Neural progenitor cell (in vitro differentiated cells): Measurements from ENCODE around the gene AFG1L. TPM values are rescaled to one million over a fixed set of nuclear protein-coding genes. Genes with fewer than 3 reads are reported as not detected.

Source experiments
- DNase-seq: peaks from one replicate; pipeline ENCODE4 v3.0.0-alpha.2; 2016; ENCODE audit warnings: low spot score
- H2AFZ ChIP-seq: fragments of 200-600 bp; sonication (generic); replicated peaks from 2 replicates; pipeline ENCODE4 v1.6.1; 2016; ENCODE audit warnings: antibody characterized with exemption
- H3F3A ChIP-seq: fragments of 200-600 bp; sonication (generic); 2 replicates; pipeline ENCODE4 v1.6.1; 2016; ENCODE audit warnings: antibody characterized with exemption, low read depth
- H3K27ac ChIP-seq: fragments of 200-600 bp; sonication (generic); 2 replicates; pipeline ENCODE4 v1.5.1; 2016; ENCODE audit warnings: mild to moderate bottlenecking
- H3K27me3 ChIP-seq: fragments of 200-600 bp; sonication (generic); 2 replicates; pipeline ENCODE4 v1.6.1; 2016; ENCODE audit warnings: mild to moderate bottlenecking, moderate library complexity
- H3K36me3 ChIP-seq: fragments of 200-600 bp; sonication (generic); 2 replicates; pipeline ENCODE4 v1.5.1; 2016
- H3K4me1 ChIP-seq: fragments of 200-600 bp; sonication (generic); 2 replicates; pipeline ENCODE4 v1.6.1; 2016; ENCODE audit warnings: mixed run types
- H3K4me2 ChIP-seq: fragments of 200-600 bp; sonication (generic); 2 replicates; pipeline ENCODE4 v1.6.1; 2016
- H3K4me3 ChIP-seq: fragments of 200-600 bp; sonication (generic); 2 replicates; pipeline ENCODE4 v1.5.1; 2016
- H3K79me2 ChIP-seq: fragments of 200-600 bp; sonication (generic); 2 replicates; pipeline ENCODE4 v1.6.1; 2016; ENCODE audit warnings: low read depth
- H3K9ac ChIP-seq: fragments of 200-600 bp; sonication (generic); 2 replicates; pipeline ENCODE4 v1.6.1; 2016
- H3K9me3 ChIP-seq: fragments of 200-600 bp; sonication (generic); 2 replicates; pipeline ENCODE4 v1.5.1; 2016; ENCODE audit warnings: low read depth
- H4K20me1 ChIP-seq: fragments of 200-600 bp; sonication (generic); 2 replicates; pipeline ENCODE4 v1.6.1; 2016; ENCODE audit warnings: low read depth
- H3K27ac Mint-ChIP-seq: 3 replicates; pipeline ENCODE4 v1.8.0; 2021; ENCODE audit warnings: mixed read lengths
- H3K27me3 Mint-ChIP-seq: 2 replicates; pipeline ENCODE4 v1.8.0; 2022; ENCODE audit warnings: low read depth, mild to moderate bottlenecking, inconsistent platforms, moderate library complexity, mixed read lengths; ENCODE audit not compliant: insufficient read depth
- H3K36me3 Mint-ChIP-seq: 3 replicates; pipeline ENCODE4 v1.8.0; 2021; ENCODE audit warnings: mixed read lengths
- H3K4me1 Mint-ChIP-seq: 3 replicates; pipeline ENCODE4 v1.8.0; 2021; ENCODE audit warnings: mixed read lengths
- H3K4me3 Mint-ChIP-seq: 3 replicates; pipeline ENCODE4 v1.8.0; 2021; ENCODE audit warnings: mild to moderate bottlenecking, moderate library complexity, mixed read lengths
- H3K9me3 Mint-ChIP-seq: 3 replicates; pipeline ENCODE4 v1.8.0; 2020; ENCODE audit warnings: mixed read lengths
- EZH2 ChIP-seq: fragments of 200-600 bp; sonication (generic); IDR thresholded peaks from 2 replicates; pipeline ENCODE4 v1.6.1; 2017; ENCODE audit warnings: antibody characterized with exemption, mild to moderate bottlenecking, moderate library complexity
- EZH2phosphoT487 ChIP-seq: fragments of 200-600 bp; sonication (generic); IDR thresholded peaks from 2 replicates; pipeline ENCODE4 v1.6.1; 2017; ENCODE audit warnings: antibody characterized with exemption
- total RNA-seq: library from RNA; depleted of rRNA; stranded (reverse); fragments of >200 nt; gene quantifications from 2 replicates; pipeline ENCODE4 v1.2.3, GENCODE V29; 2015; ENCODE audit warnings: low replicate concordance
- TF ChIP-seq, protein P1 (sequence below): fragments of 200-600 bp; sonication (generic); IDR thresholded peaks from 2 replicates; pipeline ENCODE4 v1.5.1; 2017; ENCODE audit warnings: antibody characterized with exemption, mild to moderate bottlenecking

Gene AFG1L
- total RNA-seq, 1 donor from 2014 or later = 8.3 TPM

DNA sequence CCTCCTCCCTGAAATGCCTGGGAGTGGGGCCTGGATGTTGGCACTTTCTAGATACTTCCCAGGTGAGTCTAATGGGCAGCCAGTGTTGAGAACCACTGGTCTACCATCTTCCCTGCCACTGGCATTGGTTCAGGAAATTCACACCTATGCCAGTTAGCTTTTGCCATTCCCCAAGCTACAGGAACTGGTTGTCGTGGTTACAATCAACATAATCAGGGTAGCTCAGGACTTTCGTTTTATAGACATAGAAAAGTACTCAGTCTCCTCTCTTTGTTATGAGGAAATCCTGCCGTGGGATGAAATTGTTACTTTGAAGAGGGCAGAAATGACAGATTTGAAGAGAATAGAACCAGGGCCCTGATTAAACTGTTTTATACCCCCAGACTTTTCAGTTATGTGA is 137.9 kb downstream of the AFG1L start:
- no peaks in the 10 kb centered on the region for H3K79me2 ChIP-seq
- no peaks in the 10 kb centered on the region for H3K4me1 ChIP-seq
- H3K27me3 ChIP-seq = no peaks in the 10 kb centered on the region
- Mint-ChIP-seq H3K9me3 (no peaks in the 10 kb centered on the region), H3K4me3 (no peak overlapping the region), H3K4me1 (no peaks in the 10 kb centered on the region), H3K27ac (no peak overlapping the region), H3K36me3 (no peaks in the 10 kb centered on the region), H3K27me3 (no peaks in the 10 kb centered on the region)
- no peak for TF ChIP-seq EZH2phosphoT487
- TF ChIP-seq, protein P1, sequence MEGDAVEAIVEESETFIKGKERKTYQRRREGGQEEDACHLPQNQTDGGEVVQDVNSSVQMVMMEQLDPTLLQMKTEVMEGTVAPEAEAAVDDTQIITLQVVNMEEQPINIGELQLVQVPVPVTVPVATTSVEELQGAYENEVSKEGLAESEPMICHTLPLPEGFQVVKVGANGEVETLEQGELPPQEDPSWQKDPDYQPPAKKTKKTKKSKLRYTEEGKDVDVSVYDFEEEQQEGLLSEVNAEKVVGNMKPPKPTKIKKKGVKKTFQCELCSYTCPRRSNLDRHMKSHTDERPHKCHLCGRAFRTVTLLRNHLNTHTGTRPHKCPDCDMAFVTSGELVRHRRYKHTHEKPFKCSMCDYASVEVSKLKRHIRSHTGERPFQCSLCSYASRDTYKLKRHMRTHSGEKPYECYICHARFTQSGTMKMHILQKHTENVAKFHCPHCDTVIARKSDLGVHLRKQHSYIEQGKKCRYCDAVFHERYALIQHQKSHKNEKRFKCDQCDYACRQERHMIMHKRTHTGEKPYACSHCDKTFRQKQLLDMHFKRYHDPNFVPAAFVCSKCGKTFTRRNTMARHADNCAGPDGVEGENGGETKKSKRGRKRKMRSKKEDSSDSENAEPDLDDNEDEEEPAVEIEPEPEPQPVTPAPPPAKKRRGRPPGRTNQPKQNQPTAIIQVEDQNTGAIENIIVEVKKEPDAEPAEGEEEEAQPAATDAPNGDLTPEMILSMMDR = no peak
- no peak for TF ChIP-seq EZH2
- no peak overlapping the region for H3K27ac ChIP-seq
- H3K9me3 ChIP-seq = no peaks in the 10 kb centered on the region
- H3K4me2 ChIP-seq = no peak overlapping the region
- no peaks in the 10 kb centered on the region for H3F3A ChIP-seq
- no peak for DNase-seq
- H4K20me1 ChIP-seq = no peaks in the 10 kb centered on the region
- no peak overlapping the region for H3K4me3 ChIP-seq
- no peak overlapping the region for H2AFZ ChIP-seq
- no peaks in the 10 kb centered on the region for H3K36me3 ChIP-seq
- H3K9ac ChIP-seq = no peak overlapping the region

DNA sequence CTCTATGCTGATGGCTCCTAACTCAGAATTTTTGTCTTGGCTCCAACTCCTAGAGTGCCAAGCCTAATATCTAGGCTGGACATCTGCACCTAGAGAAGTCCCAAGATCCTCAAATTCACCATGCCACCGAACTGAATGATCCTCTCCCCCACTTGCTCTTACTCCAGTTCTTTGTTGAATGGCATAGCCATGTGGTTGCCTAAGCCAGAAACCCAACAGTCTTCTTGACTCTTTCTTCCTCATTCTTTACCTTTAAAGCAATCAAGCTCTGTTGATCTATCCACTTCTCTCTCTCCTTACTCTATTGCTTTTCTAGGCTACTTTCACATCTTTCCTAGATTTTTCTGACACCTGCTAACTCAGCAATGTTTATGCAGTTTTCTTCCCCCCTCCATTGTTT is 139.4 kb downstream of the AFG1L start:
- TF ChIP-seq, protein P1 = no peak
- TF ChIP-seq EZH2 (no peak), EZH2phosphoT487 (no peak)
- H3K4me1 Mint-ChIP-seq = no peaks in the 10 kb centered on the region
- no peaks in the 10 kb centered on the region for H3K36me3 ChIP-seq
- no peaks in the 10 kb centered on the region for H3K4me1 ChIP-seq
- H3K4me3 Mint-ChIP-seq = no peak overlapping the region
- H3K9me3 ChIP-seq = no peaks in the 10 kb centered on the region
- no peak overlapping the region for H3K27ac ChIP-seq
- no peaks in the 10 kb centered on the region for H3F3A ChIP-seq
- no peaks in the 10 kb centered on the region for H3K27me3 Mint-ChIP-seq
- no peaks in the 10 kb centered on the region for H3K79me2 ChIP-seq
- H3K4me3 ChIP-seq = no peak overlapping the region
- no peaks in the 10 kb centered on the region for H4K20me1 ChIP-seq
- DNase-seq = no peak
- H3K36me3 Mint-ChIP-seq = no peaks in the 10 kb centered on the region
- no peak overlapping the region for H3K4me2 ChIP-seq
- H3K9ac ChIP-seq = no peak overlapping the region
- H2AFZ ChIP-seq = no peak overlapping the region
- no peaks in the 10 kb centered on the region for H3K27me3 ChIP-seq
- H3K9me3 Mint-ChIP-seq = no peaks in the 10 kb centered on the region
- H3K27ac Mint-ChIP-seq = no peak overlapping the region

DNA sequence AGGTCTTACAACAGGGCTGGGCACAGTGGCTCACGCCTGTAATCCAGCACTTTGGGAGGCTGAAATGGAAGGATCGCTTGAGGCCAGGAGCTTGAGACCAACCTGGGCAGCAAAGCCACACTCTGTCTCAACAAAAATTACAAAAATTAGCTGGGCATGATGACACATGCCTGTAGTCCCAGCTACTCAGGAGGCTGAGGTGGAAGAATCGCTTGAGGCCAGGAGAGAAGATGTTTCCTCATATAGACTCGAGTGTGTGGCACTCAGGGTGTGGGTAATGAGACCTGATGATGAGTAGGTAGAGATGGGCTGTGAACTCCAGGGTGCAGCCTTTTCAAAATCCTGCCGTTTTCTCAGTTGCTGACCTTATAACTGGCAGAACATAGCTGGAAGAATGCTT is 140.5 kb downstream of the AFG1L start:
- no peak overlapping the region for H2AFZ ChIP-seq
- no peak overlapping the region for H3K9ac ChIP-seq
- H3K36me3 ChIP-seq = no peaks in the 10 kb centered on the region
- no peaks in the 10 kb centered on the region for H3K4me1 ChIP-seq
- H3K4me2 ChIP-seq = no peak overlapping the region
- no peak overlapping the region for H3K4me3 ChIP-seq
- H3K4me3 Mint-ChIP-seq = no peak overlapping the region
- DNase-seq = no peak
- TF ChIP-seq, protein P1 = no peak
- TF ChIP-seq EZH2phosphoT487 (no peak), EZH2 (no peak)
- H3K27me3 ChIP-seq = no peaks in the 10 kb centered on the region
- no peaks in the 10 kb centered on the region for H3K9me3 ChIP-seq
- no peaks in the 10 kb centered on the region for H3K9me3 Mint-ChIP-seq
- H3K27me3 Mint-ChIP-seq = no peaks in the 10 kb centered on the region
- no peak overlapping the region for H3K27ac Mint-ChIP-seq
- no peaks in the 10 kb centered on the region for H3K36me3 Mint-ChIP-seq
- H3F3A ChIP-seq = no peaks in the 10 kb centered on the region
- H4K20me1 ChIP-seq = no peaks in the 10 kb centered on the region
- no peaks in the 10 kb centered on the region for H3K4me1 Mint-ChIP-seq
- no peaks in the 10 kb centered on the region for H3K79me2 ChIP-seq
- H3K27ac ChIP-seq = no peak overlapping the region

DNA sequence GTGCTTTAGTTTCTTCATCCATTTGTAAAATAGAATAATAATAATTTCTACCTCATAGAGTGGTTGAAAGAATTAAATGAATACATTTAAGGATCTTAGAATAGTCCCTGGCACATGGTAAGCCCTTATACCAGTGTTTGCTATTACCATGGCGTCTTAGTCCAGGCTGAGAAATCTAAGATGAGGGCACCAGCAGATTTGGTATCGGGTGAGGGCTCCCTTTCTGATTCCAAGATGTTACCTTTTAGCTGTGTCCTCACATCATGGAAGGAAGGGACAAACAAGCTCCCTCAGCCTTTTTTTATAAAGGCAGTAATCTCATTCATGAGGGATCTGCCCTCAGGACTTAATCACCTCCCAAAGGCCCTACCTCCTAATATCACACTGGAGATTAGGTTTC is 141.9 kb downstream of the AFG1L start:
- H3K4me3 ChIP-seq = no peak overlapping the region

More for the DNA sequence above, 141.9 kb downstream of the AFG1L start:
- Histone ChIP-seq H3K36me3 (no peaks in the 10 kb centered on the region), H3K9ac (no peak overlapping the region), H3K79me2 (no peaks in the 10 kb centered on the region), H3K27ac (no peak overlapping the region), H3F3A (no peaks in the 10 kb centered on the region), H3K27me3 (no peaks in the 10 kb centered on the region), H3K4me1 (no peaks in the 10 kb centered on the region), H3K9me3 (no peaks in the 10 kb centered on the region), H2AFZ (no peak overlapping the region), H4K20me1 (no peaks in the 10 kb centered on the region), H3K4me2 (no peak overlapping the region)
- H3K36me3 Mint-ChIP-seq = no peaks in the 10 kb centered on the region
- no peak for DNase-seq
- no peak overlapping the region for H3K27ac Mint-ChIP-seq
- TF ChIP-seq EZH2phosphoT487 = no peak
- no peaks in the 10 kb centered on the region for H3K4me1 Mint-ChIP-seq
- H3K27me3 Mint-ChIP-seq = no peaks in the 10 kb centered on the region
- no peaks in the 10 kb centered on the region for H3K9me3 Mint-ChIP-seq
- no peak overlapping the region for H3K4me3 Mint-ChIP-seq
